GM21825 (cell line): ENCODE data around the gene JCAD.
"Not testable (repeated sequence)": the region's sequence is repeated elsewhere in the genome, so short reads cannot be mapped to it uniquely, and the experiment has no call there.

Experiments used
- ATAC-seq: cut with Tn5 transposase; IDR thresholded peaks from one replicate; pipeline ENCODE4 v1.9.1; 2021; ENCODE audit warnings: mild to moderate bottlenecking, moderate library complexity; ENCODE audit not compliant: unreplicated experiment

Gene JCAD

DNA sequence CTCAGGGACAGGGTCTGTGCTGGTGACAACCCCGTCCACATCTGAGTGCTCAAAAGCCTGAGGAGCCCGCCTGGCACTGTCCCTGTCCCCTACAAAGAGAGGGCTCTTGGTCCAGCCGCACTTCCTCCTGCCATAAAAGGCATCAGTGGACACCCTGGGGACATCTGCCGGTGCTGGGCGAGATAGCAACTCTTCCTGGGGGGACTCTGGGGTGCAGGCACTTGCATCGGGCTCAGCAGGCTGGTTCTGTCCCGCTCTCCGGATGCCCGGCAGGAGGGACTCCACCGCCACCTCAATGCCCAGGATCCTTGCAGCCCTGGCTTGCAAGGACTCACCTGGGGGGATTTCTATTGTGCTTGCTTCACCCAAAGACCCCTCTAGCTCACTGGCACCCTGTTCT is 32.8 kb downstream of the JCAD start:
- no peak for ATAC-seq

DNA sequence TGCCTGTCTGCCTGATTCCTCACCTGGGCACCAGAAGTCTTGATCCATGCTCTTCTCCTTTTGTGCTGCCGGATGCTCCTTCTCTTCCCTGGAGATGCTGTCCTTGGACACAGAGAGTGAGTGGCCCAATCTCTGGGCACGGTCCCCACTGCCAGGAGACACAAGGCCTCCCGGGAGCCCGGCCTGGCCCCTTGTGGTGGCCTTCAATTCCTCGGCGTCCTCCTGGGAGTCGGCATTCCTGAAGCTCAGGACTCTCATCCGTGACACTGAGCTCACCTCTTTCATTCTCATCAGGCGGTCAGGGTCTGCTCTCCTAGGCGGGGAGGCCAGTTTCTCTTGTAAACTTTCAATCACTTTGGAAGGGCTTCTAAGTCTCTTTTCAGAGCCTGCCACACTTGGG is 33.3 kb downstream of the JCAD start:
- no peak for ATAC-seq

DNA sequence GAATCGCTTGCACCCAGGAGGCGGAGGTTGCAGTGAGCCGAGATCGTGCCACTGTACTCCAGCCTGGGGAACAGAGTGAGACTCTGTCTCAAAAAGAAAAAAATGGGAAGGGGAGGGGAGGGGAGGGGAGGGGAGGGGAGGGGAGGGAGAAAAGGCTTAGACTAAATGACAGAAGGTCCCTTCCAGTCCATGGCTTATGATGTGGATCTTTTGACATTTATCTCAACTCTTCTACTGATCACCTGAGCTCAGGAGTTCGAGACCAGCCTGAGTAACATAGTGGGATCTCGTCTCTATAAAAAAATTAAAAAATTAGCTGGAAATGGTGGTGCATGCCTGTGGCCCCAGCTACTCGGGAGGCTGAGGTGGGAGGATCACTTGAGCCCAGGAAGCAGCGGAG is 34.0 kb downstream of the JCAD start:
- ATAC-seq: not testable (repeated sequence)

DNA sequence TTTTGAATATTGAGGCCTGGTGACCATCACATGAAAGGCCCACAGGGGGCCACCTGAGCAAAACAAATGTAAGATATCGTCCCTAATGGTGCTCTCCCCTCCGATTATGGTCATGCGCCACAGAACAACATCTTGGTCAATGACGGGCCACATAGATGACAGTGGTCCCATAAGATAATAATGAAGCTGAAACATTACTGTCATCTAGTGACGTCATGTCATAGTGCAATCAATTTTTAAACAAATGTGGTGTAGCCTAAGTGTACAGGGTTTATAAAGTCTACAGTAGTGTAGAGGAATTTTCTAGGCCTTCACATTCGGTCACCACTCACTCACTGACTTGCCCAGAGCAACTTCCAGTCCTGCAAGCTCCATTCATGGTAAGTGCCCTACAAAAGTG is 36.8 kb downstream of the JCAD start:
- no peak for ATAC-seq

DNA sequence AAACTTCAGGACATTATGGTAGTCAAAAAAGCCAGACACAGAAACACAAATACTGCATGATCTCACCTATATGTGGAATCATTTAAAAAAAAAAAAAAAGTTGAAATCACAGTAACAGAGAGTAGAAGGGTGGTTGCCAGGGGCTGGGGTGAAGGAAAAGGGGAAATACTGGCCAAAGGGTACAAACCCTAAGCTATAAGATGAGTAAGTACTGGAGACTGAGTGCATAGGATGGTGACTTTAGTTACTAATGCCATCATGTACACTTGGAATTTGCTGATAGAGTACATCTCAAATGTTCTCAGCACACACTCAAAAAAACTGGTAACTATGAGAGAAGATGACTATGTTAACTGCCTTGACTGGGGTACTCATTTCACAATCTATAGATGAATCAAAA is 39.9 kb downstream of the JCAD start:
- no peak for ATAC-seq

DNA sequence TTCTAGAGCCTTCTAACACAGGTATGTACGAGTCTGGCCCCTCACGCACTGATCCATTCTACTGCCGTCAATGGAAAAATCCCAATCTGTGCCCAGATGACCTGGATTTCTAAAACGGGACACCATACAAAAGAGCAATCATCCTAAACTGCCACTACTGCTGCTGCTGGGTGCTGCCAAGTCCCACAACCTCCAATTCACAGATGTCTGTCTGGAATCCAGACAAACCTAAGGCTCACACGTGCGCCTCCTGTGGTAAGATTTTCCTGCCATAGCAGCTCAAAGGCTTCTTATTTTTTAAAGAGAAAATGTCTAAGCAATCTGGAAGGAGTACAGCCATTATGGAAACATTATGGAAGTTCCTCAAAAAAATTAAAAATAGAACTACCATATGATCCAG is 40.9 kb downstream of the JCAD start:
- ATAC-seq: no peak

DNA sequence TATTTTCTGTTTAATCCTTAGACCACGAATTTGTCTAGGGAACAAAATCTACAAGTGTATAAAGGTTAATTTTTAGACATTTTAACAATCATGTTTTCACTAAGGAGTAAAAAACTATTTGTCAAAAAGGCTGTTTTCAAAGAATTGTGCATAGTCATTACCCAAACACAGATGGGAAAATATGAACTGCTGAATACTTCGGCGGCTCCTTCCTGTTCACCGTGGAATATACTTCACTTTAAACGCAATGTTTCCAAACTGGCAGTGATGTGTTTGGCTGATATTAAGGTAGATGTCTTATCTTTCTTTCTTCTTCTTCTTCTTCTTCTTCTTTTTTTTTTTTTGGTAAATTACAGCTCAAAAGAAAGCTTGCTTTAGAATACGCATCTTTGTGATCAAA is 41.4 kb downstream of the JCAD start:
- no peak for ATAC-seq

DNA sequence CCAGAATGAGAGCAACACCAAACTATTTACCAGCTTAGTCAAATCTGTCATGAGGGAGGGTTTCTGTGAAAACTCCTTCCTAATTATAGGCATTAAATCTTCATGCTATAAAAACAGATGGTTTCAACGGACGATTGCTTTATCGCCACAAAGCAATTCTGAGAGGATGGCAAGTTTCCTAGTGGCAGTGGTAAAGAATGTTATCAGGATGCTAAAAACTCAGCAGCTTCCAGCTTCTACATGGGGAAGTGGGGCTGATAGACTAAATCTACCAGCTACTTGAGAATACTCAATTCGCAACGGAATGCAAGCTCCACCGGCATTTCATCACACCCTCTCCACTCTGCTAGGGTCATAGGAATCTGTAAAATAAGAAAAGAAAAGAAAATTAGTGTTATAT is 41.8 kb downstream of the JCAD start:
- no peak for ATAC-seq

DNA sequence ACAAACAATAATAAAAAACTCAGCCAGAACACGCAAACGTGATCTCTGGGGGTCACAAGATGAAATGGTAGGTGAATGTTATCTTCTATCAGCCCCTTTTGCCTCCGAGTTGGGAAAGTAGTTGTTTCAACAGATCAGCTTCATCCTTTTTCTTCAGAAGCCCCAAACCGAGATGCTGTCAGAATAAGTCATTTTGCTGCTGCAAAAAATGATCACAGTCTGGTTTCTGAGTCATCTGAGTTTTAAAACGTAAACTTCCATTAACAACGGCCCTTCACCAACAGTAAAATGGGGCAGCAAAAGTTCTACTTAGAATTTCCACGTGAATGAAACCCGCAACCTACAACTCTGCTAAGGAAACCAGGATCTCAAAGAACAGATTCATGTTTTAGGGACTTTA is 44.9 kb downstream of the JCAD start:
- no peak for ATAC-seq

DNA sequence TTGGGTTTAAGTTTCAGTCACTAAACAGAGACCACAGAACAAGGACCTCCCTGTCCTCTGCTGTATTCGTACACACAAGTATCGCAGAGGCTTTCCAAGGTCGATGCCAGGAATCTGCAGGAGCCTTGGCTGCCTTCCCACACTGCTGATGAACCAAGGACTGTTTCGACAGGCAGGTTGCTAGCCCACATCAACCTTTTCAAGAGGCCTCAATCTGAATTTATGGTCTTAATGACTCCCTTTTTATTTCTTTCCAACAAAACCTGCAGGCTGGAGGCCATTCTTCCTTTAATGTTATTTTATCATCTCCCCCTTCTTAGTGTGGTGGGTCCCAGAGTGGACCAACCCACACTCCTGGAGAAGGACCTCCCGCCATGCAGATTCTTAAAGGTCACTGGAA is 45.6 kb downstream of the JCAD start:
- no peak for ATAC-seq

DNA sequence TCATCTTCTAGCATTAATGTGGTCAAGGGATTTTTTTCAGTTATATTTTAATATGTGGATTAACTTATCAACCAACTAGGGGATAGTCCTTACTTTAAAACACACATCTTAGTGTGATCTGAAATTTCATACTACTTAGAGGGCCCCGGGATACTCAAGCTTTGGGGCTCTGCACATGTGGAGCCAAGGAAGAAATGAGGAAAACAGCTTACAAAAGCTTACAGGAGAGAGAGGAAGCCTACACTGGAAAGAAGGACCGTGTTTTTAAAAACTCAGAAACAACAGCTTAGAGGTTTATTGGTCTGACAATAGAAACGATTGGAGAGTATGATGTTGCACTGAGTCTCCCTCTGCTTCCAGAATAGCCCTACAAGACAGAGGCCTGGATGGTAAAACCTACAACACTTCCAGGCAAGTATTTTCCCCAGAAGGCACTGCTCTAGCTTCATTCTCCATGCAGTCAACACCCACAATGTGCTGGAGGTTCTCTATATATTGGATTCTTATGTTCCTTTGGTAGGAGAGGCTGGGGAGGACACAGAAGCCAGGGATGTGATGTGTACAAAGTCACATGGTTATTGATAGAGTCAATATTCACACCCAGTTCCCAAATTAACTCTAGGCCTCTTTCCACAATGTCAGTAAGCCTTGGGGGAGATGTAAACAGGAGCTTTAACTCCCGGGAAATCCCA is 47.3 kb downstream of the JCAD start:
- no peak for ATAC-seq

DNA sequence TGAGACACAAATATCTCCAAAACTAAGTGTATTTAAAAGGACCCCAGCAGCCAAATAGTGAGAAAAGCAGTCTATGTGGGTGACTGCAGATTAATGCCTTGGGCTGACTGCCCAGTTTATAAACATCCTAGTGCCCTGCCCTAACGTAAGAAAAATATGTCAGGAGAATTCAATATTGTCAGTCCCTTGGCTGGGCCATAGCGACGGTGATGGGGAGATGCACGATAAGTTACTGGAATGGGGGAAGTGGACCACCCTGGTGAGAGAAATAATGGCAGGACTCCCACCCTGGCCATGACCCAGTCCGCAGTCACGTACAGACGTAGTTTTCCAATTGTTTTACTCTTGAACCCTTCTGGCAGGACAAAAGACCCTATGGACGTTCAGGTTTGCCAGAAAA is 48.0 kb downstream of the JCAD start:
- ATAC-seq: no peak

DNA sequence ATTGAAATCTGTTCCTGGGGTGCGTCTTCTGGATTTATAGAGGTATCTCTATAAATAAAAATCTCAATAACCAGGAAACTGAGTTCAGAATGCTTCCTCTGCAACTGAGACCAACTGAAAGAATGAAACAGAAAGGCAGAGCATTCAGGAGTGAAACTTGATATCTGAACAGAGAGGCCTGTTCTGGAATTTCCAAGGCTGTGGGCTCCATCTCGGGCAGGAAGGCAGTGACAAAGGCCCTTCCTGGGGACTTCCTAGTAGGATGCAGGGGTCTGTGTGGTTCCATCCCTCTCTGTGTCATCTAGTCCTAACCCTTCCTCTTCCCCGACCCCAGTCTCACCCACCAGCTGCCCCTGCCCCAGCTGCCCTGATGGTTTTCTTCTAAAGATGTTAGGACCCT is 52.0 kb downstream of the JCAD start:
- no peak for ATAC-seq

DNA sequence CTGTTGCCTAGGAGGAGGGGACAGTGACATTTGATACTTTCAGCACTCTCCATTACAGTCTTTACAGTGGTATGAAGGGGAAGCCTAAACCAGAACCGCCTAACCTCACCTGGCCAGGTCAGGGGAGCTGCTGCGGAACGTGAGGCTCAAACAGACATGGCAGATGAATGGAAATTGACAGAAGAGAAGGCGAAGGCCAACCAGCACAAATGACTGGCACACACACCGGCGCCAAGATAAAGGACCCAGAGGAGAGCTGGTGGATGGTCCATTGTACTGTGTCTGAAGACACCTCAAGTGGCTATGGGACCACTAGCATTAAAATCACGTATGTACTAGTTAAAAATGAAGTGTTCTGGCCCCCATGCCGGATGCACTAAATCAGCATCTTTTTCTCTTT is 53.0 kb downstream of the JCAD start:
- no peak for ATAC-seq

DNA sequence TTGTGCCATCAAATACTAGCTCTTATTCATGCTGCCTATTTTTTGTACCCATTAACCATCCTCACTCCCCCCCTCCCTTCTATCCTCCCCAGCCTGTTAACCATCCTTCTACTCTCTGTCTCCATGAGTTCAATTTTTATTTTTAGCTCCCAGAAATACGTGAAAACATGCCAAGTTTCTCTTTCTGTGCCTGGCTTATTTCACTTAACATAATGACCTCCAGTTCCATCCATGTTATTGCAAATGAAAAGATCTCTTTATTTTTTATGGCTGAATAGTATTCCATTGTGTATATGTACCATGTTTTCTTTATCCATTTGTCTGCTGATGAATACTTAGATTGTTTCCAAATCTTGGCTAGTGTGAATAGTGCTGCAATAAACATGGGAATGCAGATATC is 54.3 kb downstream of the JCAD start:
- ATAC-seq: not testable (repeated sequence)

DNA sequence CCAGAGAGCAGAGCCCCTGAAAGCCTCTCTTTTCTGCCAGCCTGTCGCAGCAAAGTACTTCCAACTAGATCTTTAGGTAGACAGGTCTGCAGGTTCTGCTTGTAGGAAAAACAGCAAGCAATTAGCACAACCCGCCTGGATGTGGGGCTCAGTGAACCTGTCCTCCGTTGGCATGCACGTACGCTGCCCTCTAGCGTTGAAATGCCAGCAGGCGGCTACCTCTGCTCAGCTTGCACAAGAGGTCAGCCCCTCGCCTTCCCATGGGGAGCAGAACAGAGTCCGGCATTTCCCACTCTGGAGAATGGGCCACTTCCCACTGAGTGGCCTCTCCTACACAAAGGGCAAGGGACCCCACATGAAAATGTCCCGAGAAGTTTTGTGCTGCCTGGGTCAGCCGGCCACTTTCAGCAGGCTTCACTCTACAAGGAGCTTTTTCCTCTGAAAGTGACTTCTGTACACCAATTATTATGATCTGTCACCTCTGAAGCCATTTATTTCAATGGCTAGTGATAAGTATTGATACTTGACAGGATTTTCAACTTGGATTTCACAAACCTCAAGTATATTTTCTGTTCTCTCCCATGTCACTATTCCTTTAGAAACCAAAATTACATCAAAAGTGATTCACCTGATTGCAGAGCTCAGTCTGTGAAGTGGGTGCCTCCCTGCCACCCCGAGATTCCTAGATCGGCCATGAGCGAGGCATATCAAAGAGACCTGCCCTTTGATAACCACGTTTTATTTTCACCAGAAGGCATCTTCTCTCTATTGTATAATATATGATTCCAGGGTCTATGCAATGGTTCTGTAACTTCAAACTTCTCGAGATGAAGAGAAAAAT is 56.7 kb downstream of the JCAD start:
- no peak for ATAC-seq

DNA sequence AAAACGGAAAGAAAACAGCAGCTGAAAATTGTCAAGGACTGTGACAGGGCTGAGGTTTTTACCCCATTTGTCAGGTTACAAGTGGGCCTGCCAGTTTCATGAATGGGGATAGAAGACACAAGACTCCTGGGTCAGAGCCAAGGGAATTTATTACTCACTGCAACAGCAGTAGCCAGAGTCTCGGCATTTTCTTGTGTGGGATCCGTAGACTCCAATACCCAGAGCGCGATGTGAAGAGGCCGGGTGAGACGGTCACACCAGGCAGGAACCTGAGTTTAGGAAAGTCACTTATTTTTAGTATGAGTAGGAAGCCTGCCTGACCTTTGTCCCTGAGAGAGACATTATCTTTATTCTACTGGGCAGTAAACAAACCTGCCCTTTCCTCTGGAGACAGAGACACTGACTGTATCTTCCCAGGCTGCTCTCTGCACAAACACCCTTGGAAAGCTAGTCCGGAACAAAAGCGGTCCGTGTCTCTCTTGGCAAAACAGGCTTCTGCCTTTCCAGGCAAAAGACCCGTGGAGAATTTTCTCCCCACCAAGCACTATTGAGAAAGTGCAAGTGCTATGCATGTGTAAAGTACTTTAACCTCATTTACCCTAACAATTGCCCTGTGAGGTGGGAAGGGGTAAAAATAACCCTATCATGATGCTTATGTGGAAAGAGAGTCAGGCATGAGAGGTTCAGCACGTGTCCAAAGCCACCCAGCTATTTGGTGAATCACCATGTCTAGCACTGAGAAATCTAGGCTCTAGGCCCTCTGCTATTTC is 58.4 kb downstream of the JCAD start:
- no peak for ATAC-seq

DNA sequence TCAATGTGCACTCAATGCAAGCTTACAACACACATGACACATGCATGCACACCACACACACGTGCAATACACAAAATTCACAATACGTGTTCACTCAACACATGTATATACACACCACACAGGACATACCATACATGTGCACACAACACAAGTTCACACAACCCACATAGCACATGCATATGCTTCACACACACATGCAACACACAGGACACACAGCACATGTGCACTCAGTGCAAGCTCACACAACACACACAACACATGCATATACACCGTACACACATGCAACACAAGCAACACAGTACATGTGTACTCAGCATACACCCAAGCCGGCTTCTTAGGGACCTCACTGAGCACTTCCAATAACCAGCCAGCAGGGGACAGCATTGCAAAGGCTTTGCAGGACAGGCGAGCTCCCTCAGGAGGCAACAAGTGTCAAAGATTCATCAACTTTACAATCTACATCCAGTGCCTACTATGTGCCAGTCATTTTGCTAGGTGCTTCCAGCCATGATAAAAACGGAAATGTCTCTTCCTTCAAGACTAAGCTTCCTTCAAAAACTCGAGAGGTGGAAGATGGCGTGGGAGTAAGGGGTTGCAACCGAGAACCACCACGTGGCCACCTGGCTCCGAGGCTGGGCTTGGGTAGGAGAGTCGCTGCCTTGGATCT is 61.1 kb downstream of the JCAD start:
- ATAC-seq: peak; percentile 79

DNA sequence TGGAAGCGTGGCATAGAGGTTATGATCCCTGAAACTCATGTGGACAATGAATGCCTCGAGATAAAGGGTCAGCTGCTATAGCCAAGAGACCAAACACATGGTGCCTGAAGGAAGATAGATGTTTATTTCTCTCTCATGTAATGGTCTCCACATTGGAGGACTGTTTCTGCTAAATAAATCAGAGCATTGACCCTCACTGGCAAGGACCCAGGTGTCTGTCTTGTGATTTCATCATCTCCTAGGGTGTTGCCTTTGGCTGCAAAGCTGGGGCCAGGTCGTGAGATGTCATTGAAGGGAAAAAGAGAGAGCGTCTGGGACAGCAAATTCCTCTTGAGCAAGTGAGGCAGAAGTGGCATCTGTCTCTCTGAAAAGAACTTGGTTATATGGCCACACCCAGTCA is 64.6 kb downstream of the JCAD start:
- ATAC-seq: no peak

DNA sequence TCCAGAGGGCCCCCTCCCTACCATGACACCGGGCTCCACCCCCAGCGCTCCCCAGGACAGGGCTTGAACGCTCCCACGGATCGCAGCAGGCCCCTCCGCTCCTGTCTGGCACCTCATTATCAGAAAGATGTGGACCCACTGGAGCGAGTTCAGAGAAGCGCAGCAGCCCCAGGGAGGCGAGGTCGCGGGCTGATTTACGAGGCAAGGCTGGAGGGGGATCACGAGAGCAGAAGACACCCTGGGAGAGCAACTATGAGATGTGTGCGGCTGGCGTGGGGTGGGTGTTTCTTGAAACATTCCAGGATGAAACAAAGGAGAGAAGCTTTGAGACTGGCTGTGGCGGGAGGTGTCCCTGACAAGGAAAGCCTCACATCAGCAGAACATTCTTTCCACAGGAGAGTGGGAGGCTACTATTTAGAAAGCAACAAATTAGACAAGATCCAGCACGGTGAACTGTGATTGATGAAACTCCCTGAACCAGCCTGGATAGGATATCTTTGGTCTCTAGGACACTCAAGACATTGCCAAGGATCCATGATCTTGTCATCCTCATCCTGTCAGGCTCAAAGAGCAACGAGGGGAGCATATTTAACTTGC is 66.0 kb downstream of the JCAD start:
- no peak for ATAC-seq

DNA sequence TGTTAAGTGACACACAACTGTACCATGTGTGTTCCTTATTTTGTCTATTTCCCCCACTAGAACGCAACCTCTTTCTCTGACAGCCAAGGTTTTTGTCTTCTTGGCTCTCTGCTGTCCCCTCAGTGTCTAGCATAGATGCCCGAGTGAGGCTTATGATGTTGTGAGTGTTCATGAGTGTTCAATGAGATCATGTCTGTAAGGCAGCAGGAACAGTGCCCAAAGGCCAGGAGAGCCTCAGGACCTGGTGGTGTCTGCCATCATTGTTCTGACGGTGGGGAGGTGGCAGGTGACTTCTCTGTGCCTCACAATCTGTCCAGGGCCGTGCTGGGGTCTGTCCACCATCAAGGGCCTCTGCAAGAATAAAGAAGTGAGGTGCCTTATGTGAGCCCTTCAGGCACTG is 66.5 kb downstream of the JCAD start:
- ATAC-seq: no peak
